ENCODE measurements around the gene MPV17L.
"Not testable (repeated sequence)": the region's sequence is repeated elsewhere in the genome, so short reads cannot be mapped to it uniquely, and the experiment has no call there.

Gene MPV17L

DNA sequence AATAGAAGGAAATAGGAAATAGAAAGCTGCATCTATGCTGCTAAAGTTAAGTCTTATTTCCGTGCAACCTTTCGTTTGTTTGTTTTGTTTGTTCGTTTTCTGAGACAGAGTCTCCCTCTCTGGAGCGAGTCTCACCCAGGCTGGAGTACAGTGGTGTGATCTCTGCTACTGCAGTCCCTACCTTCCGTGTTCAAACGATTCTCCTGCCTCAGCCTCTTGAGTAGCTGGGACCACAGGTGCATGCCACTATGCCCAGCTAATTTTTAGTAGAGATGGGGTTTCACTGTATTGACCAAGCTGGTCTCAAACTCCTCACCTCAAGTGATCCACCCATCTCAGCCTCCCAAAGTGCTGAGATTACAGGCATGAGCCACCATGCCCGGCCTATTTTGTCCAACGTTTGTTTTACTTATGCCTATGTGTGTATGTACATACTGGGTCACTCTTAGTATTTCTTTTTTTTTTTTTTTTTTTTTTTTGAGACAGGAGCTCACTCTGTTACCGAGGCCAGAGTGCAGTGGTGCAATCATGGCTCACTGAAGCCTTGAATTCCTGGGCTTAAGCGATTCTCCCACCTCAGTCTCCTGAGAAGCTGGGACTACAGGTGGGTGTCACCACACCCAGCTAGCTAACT is 55.7 kb downstream of the MPV17L start:
- Histone ChIP-seq H3K36me3 (ENCODE audit: insufficient read depth, low read length) (no peaks in the 10 kb centered on the region), H3K9me3 (ENCODE audit: control insufficient read depth, insufficient read depth, low read length) (no peaks in the 10 kb centered on the region), H3K4me1 (ENCODE audit: insufficient read depth, low read length) (no peaks in the 10 kb centered on the region), H3K9ac (ENCODE audit: low read depth, low read length) (no peak overlapping the region)

DNA sequence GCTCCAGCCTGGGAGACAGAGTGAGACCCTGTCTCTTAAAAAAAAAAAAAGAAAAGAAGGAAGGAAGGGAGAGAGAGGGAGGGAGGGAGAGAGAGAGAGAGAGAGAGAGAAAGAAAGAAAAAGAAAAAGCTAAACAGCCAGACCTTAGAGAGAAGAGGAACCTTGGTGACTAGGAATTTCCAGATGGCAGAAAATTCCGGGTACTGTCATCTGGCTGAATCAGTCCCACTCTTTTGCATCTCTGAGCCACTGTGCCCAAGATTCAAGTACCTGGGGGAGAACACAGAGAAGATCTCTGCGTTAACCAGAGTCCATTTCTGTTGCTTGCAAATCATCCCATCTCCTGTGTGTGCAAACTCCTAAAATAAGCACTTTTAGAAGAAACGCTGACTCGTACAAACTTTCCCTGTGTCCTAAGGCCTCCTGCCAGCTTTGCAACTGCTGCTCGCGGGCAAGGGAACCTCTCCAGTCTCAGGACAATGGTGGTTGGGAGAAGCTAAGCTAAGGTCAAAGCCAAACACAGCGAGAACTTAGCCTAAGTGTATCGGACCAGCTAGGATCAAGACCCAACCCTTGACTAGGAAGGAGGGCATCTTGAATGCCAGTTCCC is 56.8 kb downstream of the MPV17L start:
- H3K9ac ChIP-seq (ENCODE audit: low read depth, low read length): no peak overlapping the region
- no peaks in the 10 kb centered on the region for H3K4me1 ChIP-seq (ENCODE audit: insufficient read depth, low read length)
- no peaks in the 10 kb centered on the region for H3K9me3 ChIP-seq (ENCODE audit: control insufficient read depth, insufficient read depth, low read length)
- H3K36me3 ChIP-seq (ENCODE audit: insufficient read depth, low read length): no peaks in the 10 kb centered on the region

DNA sequence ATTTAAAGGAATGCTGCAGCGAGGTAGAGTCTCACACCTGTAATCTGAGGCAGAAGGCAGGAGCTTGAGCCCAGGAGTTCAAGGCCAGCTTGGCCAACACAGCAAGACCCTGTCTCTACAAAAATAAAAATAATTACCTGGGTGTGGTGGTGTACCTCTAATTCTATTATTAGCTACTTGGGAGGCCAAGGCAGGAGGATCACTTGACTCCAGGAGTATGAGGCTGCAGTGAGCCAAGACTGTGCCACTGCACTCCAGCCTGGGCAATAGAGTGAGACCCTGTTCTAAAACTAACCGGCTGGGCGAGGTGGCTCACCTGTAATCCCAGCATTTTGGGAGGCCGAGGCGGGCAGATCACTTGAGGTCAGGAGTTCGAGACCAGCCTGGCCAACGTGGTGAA is 57.7 kb downstream of the MPV17L start:
- H3K9ac ChIP-seq (ENCODE audit: low read depth, low read length); H3K9me3 ChIP-seq (ENCODE audit: control insufficient read depth, insufficient read depth, low read length); H3K36me3 ChIP-seq (ENCODE audit: insufficient read depth, low read length); H3K4me1 ChIP-seq (ENCODE audit: insufficient read depth, low read length): not testable (repeated sequence)

DNA sequence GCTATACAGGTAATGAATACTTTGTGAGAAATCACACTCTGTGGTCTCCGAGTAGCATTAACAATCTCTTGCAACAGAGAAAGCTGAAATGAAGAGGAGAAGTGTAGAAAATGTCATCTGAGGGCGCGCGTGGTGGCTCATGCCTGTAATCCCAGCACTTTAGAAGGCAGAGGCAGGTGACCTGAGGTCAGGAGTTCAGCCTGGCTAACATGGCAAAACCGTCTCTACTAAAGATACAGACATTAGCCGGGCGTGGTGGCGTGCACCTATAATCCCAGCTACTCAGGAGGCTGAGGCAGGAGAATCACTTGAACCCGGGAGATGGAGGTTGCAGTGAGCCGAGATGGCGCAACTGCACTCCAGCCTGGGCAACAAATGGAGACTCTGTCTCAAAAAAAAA is 59.4 kb downstream of the MPV17L start:
- not testable (repeated sequence) for H3K4me1 ChIP-seq (ENCODE audit: insufficient read depth, low read length); H3K36me3 ChIP-seq (ENCODE audit: insufficient read depth, low read length)

DNA sequence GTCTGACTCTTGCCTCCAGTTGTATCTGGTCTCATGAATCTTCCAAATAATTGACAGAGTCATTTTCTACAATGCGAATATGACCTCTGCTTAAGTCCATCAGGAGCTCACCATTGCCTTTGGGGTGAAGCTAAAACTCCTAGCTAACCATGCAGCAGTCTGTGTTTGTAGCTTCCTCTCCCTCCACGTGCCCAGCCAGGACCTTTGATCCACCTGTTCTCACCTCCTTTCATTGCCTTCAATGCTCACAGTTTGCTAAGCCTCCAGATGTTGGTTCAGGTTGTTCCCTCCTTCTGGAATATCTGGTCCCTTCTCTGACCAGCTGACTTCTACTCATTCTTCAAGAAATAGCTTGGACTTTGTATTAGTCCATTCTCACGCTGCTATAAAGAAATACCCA is 61.8 kb downstream of the MPV17L start:
- Histone ChIP-seq H3K36me3 (ENCODE audit: insufficient read depth, low read length) (no peaks in the 10 kb centered on the region), H3K9me3 (ENCODE audit: control insufficient read depth, insufficient read depth, low read length) (no peaks in the 10 kb centered on the region), H3K9ac (ENCODE audit: low read depth, low read length) (no peak overlapping the region), H3K4me1 (ENCODE audit: insufficient read depth, low read length) (no peaks in the 10 kb centered on the region)

More for the DNA sequence above, 59.4 kb downstream of the MPV17L start:
- not testable (repeated sequence) for H3K9ac ChIP-seq (ENCODE audit: low read depth, low read length); H3K9me3 ChIP-seq (ENCODE audit: control insufficient read depth, insufficient read depth, low read length)

DNA sequence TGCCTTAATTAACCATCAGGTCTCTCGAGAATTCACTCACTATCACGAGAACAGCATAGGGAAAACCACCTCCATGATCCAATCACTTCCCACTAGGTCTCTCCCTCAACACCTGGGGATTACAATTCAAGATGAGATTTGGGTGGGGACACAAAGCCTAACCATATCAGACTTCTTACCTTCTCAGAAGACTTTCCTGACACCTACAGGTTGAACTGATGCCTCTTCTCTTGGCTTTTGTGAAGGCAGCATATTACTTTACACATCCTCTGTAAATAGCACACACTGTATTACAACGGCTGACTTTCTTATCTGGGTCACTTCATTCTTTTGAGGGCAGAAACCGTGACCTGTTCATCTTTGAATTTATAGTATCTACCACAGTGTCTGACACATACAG is 62.4 kb downstream of the MPV17L start:
- no peaks in the 10 kb centered on the region for H3K9me3 ChIP-seq (ENCODE audit: control insufficient read depth, insufficient read depth, low read length)
- no peak overlapping the region for H3K9ac ChIP-seq (ENCODE audit: low read depth, low read length)
- H3K36me3 ChIP-seq (ENCODE audit: insufficient read depth, low read length): no peaks in the 10 kb centered on the region
- no peaks in the 10 kb centered on the region for H3K4me1 ChIP-seq (ENCODE audit: insufficient read depth, low read length)

DNA sequence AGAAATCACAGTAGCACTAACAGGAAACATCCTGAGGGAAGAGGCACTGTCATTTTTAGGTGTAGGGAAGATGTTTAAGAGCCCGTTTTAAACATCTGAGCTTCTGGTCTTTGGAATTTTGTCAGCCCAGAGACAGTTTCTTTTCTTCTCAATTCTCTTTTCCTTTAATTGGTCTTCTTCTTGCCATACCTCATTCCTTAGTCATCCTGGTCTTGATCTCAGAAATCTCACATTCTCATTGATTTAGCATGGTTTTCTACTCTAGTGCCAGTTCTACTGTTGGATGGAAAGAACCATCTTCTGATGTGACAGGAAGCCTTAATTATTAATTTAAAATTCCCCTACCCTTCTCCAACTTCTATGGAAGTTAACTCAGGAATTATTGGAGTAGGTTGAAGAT is 64.2 kb downstream of the MPV17L start:
- Histone ChIP-seq H3K9me3 (ENCODE audit: control insufficient read depth, insufficient read depth, low read length) (no peaks in the 10 kb centered on the region), H3K9ac (ENCODE audit: low read depth, low read length) (no peak overlapping the region), H3K36me3 (ENCODE audit: insufficient read depth, low read length) (no peaks in the 10 kb centered on the region), H3K4me1 (ENCODE audit: insufficient read depth, low read length) (no peaks in the 10 kb centered on the region)

DNA sequence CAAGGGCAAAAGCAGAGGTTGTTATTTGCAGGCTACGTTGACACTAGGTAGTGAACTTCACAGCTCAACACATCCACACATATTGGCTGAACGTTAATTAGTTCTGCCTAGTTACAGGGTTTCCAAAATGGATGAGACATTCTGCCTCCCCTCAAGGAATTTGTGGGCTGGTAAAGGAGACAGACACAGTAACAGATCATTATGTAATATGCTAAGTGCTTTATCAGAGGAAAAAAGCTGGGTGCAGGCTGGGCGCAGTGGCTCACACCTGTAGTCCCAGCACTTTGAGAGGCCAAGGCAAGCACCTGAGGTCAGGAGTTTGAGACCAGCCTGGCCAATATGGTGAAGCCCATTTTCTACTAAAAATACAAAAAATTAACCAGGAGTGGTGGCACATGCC is 65.0 kb downstream of the MPV17L start:
- Histone ChIP-seq H3K9me3 (ENCODE audit: control insufficient read depth, insufficient read depth, low read length) (no peaks in the 10 kb centered on the region), H3K36me3 (ENCODE audit: insufficient read depth, low read length) (no peaks in the 10 kb centered on the region), H3K9ac (ENCODE audit: low read depth, low read length) (no peak overlapping the region), H3K4me1 (ENCODE audit: insufficient read depth, low read length) (no peaks in the 10 kb centered on the region)

DNA sequence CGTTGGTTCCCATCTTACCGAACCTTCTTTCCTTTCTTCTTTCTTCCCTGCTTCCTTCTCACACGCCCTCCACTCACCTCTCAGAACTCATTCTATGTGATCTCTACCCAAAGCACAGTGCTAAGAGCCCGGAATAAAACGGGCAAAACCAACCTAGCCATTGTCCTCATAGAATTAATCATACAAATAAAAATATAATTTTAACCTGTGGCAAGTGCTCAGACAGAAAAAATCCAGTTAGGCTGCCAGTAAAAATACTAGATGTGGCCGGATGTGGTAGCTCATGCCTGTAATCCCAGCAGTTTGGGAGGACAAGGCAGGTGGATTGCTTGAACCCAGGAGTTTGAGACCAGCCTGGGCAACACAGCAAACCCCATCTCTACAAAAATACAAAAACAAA is 65.8 kb downstream of the MPV17L start:
- Histone ChIP-seq H3K4me1 (ENCODE audit: insufficient read depth, low read length) (no peaks in the 10 kb centered on the region), H3K9ac (ENCODE audit: low read depth, low read length) (no peak overlapping the region), H3K36me3 (ENCODE audit: insufficient read depth, low read length) (no peaks in the 10 kb centered on the region), H3K9me3 (ENCODE audit: control insufficient read depth, insufficient read depth, low read length) (0 out of 2 replicates have a peak, but pooled peaks cover 2% of the 10 kb centered on the region)

Measured in ES-I3 (cell line).